IMR-90 (cell line): ENCODE results near the gene COL18A1. TPM values are rescaled to one million over a fixed set of nuclear protein-coding genes. Genes with fewer than 3 reads are reported as not detected.

Experiments used
- microRNA-seq, 2 experiments: library from miRNA; stranded (forward) in 1 of 2; unstranded in 1 of 2; fragments of 10-50 nt in 1 of 2; fragments of <30 nt in 1 of 2; gene quantifications in 1 of 2; microRNA quantifications in 1 of 2; one replicate each; pipeline versions ENCODE3 to v1.1.0; 2013 to 2020; ENCODE audit not compliant: insufficient read depth in 1 of 2, insufficient read length in 1 of 2, unreplicated experiment in 1 of 2
- polyA plus RNA-seq, 3 experiments: library from polyadenylated mRNA; depleted of rRNA; stranded (reverse); fragments of >200 nt; gene quantifications; 2 replicates each; pipeline ENCODE4 v1.2.3, GENCODE V29; 2012; ENCODE audit warnings: low replicate concordance in 1 of 3
- small RNA-seq, 5 experiments: library from RNA; depleted of rRNA; stranded (forward); fragments of <200 nt; gene quantifications; one replicate each; pipeline ENCODE3, GENCODE V24; 2012
- total RNA-seq: library from RNA; depleted of rRNA; stranded (reverse); fragments of >200 nt; gene quantifications from 2 replicates; pipeline ENCODE4 v1.2.3, GENCODE V29; 2012; rRNA removed

Gene COL18A1
- total and polyA plus RNA-seq, 2 of the 4 experiments (the other 2 are of a cell fraction) = 4.3 to 46.7 TPM

Small RNA genes within 50 kb of the gene (microRNA-seq; reads per million reads assigned to microRNA genes)
- gene MIR6815 (ENCODE audit: insufficient read depth in 1 of 2, insufficient read length in 1 of 2, unreplicated experiment in 1 of 2) (5.2 to 5.5 reads per million in 2 experiments), gene MTCO1P3 (ENCODE audit: insufficient read depth, insufficient read length) (not detected)

Small RNA genes within 50 kb of the gene (small RNA-seq; reads per million reads assigned to genes)
- 0 to 1.2 (median 0) reads per million in 5 experiments for gene MIR6815
- 0 to 0.15 (median 0) reads per million in 5 experiments for gene MTCO1P3

Other genes with a start within 250 kb of the COL18A1 start
- gene POFUT2, start 117.3 kb upstream of the COL18A1 start, total RNA-seq = 18.8 and 23.9 TPM in 2 replicates
- gene POFUT2, start 117.3 kb upstream of the COL18A1 start, polyA plus RNA-seq (2012; rRNA removed) = 58.5 and 59.3 TPM in 2 replicates
- 2.2 and 3.3 TPM in 2 replicates for gene SLC19A1, start 137.3 kb downstream of the COL18A1 start, total RNA-seq
- gene SLC19A1, start 137.3 kb downstream of the COL18A1 start, polyA plus RNA-seq (2012; rRNA removed) = 16.2 and 22.6 TPM in 2 replicates
- 2.5 and 2.9 TPM in 2 replicates for gene PCBP3, start 238.6 kb downstream of the COL18A1 start, total RNA-seq
- 3.7 and 3.9 TPM in 2 replicates for gene PCBP3, start 238.6 kb downstream of the COL18A1 start, polyA plus RNA-seq (2012; rRNA removed)